ENCODE results near the gene RANBP17.
"Not testable (repeated sequence)": the region's sequence is repeated elsewhere in the genome, so short reads cannot be mapped to it uniquely, and the experiment has no call there.

The RANBP17 gene

DNA sequence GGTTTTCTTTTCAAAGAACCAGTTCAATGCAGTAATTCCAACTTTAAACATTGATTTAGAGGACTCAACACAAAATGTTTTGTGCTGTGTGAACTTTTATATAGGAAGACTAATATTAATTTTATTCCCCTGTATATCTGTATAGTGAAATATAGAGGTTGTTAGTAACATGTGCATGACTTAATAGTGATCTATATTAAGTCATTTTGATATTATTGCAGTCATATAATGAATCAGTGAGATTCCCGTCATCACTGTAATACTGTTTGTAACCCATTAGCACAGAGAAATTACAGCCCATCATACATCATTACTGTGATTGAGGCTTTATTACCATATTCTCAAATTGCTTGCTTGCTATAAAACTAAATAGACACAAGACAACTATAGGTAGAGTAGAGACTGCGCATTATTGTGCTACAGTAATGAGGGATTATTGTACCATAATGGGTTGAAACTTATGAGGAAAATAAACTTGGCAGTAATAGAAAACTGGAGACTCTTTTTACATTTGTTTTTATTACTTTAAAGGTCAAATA, 170.7 kb downstream of the RANBP17 start:
- Histone ChIP-seq H3K9ac (ENCODE audit: low read depth, low read length) (no peak overlapping the region), H3K4me1 (ENCODE audit: insufficient read depth, low read length) (no peaks in the 10 kb centered on the region), H3K36me3 (ENCODE audit: insufficient read depth, low read length) (no peaks in the 10 kb centered on the region), H3K9me3 (ENCODE audit: control insufficient read depth, insufficient read depth, low read length) (no peaks in the 10 kb centered on the region)

DNA sequence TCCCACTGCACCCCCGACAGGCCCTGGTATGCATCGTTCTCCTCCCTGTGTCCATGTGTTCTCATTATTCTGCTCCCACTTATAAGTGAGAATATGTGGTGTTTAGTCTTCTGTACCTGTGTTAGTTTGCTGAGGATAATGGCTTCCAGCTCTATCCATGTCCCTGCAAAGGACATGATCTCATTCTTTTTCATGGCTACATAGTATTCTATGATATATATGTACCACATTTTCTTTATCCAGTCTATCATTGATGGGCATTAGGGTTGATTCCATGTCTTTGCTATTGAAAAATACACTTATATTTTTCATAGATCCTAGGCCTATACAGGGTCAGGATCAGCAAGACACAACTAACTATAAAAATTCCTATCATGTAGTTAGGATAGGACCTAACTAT, 180.1 kb downstream of the RANBP17 start:
- not testable (repeated sequence) for H3K9ac ChIP-seq (ENCODE audit: low read depth, low read length); H3K36me3 ChIP-seq (ENCODE audit: insufficient read depth, low read length); H3K4me1 ChIP-seq (ENCODE audit: insufficient read depth, low read length); H3K9me3 ChIP-seq (ENCODE audit: control insufficient read depth, insufficient read depth, low read length)

DNA sequence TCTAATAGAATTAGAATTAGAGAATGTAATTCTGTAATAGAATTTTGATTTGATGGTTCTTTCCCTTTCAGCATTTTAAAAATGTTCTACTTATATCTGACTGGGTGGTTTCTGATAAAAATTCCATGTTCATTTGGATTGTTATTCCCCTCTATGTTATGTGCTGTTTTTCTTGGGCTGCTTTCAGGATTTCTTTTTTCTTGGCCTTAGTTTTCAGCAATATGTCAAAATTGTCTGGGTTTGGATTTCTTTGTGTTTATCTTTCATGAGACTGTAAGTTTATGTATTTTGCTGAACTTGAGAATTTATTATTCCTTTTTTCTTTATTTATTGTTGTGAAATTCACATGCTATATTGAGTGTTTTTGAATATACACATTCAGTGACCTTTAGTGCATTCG, 189.1 kb downstream of the RANBP17 start:
- peaks cover 14% of the 10 kb centered on the region; the same call in 1 of the 2 replicates for H3K9me3 ChIP-seq (ENCODE audit: control insufficient read depth, insufficient read depth, low read length)
- no peaks in the 10 kb centered on the region for H3K4me1 ChIP-seq (ENCODE audit: insufficient read depth, low read length)
- no peak overlapping the region for H3K9ac ChIP-seq (ENCODE audit: low read depth, low read length)
- no peaks in the 10 kb centered on the region for H3K36me3 ChIP-seq (ENCODE audit: insufficient read depth, low read length)

DNA sequence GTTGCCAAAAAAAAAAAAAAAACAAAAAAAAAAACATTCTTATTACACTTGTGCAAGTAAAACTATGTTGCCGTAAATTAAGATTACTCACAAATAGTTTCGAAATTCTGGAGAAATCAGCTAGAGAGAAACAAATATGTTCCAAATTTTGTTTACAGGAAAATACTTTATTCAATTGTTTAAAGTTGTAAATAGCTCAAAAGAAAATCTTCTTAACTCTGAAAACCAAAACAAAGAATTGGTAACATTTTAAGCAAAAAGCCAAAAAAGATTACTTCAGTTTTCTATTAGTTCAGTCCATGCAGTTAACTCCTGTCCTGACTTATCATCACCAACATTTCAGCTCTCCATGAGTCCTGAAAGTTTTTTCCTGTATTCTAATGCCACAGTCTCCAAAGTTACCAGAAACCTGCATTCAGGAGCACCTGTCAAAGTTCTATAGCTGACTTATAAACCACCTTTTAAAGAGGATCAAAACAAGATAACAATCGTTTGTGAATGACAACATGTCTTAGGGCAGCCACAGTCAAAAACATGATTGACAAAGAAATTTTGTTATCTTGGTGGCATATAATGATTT, 194.1 kb downstream of the RANBP17 start:
- Histone ChIP-seq H3K36me3 (ENCODE audit: insufficient read depth, low read length) (no peaks in the 10 kb centered on the region), H3K4me1 (ENCODE audit: insufficient read depth, low read length) (no peaks in the 10 kb centered on the region), H3K9me3 (ENCODE audit: control insufficient read depth, insufficient read depth, low read length) (peaks cover 28% of the 10 kb centered on the region), H3K9ac (ENCODE audit: low read depth, low read length) (no peak overlapping the region)

DNA sequence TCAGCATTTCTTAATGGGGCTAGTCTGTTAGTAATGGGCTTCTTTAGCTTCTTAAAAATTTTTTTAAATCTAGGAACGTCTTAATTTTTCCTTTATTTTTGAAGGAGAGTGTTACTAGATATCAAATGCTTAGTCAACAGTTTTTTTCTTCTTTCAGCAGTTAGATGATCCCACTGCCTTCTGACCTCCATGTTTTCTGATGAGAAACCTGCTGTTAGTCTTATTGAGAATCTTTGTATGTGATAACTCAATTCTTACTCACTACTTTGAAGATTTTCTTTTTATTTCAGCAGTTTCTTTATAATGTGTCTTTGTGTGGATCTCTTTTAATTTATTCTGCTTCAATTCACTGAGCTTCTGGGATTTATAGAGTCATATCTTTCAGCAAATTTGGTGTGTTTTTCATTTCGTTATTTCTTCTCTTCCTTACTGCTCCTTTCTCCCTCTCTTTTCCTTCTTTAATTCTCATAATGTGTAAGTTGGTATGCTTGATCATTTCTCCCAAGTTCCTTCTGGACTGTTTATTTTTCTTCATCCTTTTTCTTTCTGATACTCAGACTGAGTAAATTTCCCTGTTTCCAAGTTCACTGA, 205.8 kb downstream of the RANBP17 start:
- Histone ChIP-seq H3K4me1 (ENCODE audit: insufficient read depth, low read length) (no peaks in the 10 kb centered on the region), H3K9me3 (ENCODE audit: control insufficient read depth, insufficient read depth, low read length) (peaks cover 22% of the 10 kb centered on the region), H3K9ac (ENCODE audit: low read depth, low read length) (no peak overlapping the region), H3K36me3 (ENCODE audit: insufficient read depth, low read length) (peaks cover 5% of the 10 kb centered on the region; the same call in 1 of the 2 replicates)

DNA sequence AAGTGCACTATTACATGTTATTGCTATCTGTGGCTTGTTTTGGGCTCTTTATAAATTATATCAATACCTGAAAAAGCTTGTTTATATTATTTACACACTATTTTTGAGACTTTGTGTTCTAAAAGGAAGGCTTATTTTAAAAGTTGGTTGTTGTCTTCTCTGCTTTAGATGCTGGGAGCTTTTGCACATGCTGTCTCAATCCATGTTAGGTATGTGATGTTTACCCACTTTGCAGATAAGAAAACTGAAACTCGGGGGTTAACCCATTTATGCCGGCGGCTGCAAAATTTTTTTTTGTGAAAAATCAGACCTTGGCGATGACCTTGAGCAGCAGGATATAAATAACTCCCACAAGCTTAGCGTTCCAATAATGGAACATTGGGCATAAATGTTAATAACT, 212.9 kb downstream of the RANBP17 start:
- H3K9me3 ChIP-seq (ENCODE audit: control insufficient read depth, insufficient read depth, low read length): 0 out of 2 replicates have a peak, but pooled peaks cover 5% of the 10 kb centered on the region
- H3K36me3 ChIP-seq (ENCODE audit: insufficient read depth, low read length): no peaks in the 10 kb centered on the region

DNA sequence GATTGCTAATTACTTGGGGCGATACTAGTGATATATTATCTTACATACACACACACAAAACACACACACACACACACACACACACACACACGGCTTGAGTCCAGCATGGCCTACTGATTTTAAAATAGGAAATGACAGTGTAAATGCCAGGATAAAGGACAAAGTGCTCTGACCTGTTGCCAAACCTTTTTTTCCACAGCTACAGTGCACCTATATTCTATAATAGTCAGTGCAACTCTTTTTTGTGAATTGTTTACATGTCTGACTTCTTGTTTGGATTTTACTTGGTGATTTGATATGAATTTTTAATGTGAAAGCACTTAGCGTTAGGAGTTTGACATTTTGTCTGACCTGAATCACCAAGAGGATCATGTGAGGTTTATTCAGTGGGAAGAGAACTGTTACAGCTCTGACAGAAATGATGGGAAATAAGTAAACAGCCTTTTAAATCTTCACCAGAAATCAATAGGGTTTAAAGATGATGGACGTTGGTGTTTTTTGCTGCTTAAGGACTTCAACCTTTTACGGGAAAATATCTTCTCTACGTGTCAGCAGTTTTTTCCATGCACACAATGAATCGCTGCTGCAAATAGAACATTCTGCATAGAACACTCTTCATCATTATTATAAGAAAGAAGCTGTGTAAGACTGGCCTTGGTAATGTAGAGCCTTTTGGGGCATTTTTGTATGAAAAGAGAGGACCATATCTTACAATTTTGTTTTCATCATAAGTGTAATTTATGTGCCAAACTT, 218.5 kb downstream of the RANBP17 start:
- Histone ChIP-seq H3K9me3 (ENCODE audit: control insufficient read depth, insufficient read depth, low read length) (0 out of 2 replicates have a peak, but pooled peaks cover 5% of the 10 kb centered on the region), H3K4me1 (ENCODE audit: insufficient read depth, low read length) (no peaks in the 10 kb centered on the region), H3K9ac (ENCODE audit: low read depth, low read length) (no peak overlapping the region), H3K36me3 (ENCODE audit: insufficient read depth, low read length) (no peaks in the 10 kb centered on the region)

More for the DNA sequence above, 212.9 kb downstream of the RANBP17 start:
- Histone ChIP-seq H3K4me1 (ENCODE audit: insufficient read depth, low read length) (no peaks in the 10 kb centered on the region), H3K9ac (ENCODE audit: low read depth, low read length) (no peak overlapping the region)

DNA sequence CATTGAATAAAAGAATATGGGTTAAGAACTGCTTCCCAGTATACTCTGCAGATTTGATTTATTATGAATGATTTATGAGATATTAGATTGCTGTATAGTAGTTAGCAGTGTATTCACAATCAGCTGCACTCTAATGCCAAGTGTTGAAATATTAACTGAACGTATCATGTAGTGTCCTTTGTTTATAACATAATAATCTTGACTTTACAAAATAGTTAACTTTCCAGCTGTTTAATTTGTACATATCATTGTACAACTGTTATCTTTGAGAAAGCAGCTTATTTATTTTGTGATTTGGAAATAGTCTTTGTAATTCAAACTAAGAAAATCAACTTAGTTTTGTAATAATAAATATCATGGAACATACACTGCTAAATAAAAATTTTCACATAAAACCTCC, 219.5 kb downstream of the RANBP17 start:
- no peaks in the 10 kb centered on the region for H3K4me1 ChIP-seq (ENCODE audit: insufficient read depth, low read length)
- H3K36me3 ChIP-seq (ENCODE audit: insufficient read depth, low read length): no peaks in the 10 kb centered on the region
- H3K9ac ChIP-seq (ENCODE audit: low read depth, low read length): no peak overlapping the region
- H3K9me3 ChIP-seq (ENCODE audit: control insufficient read depth, insufficient read depth, low read length): 0 out of 2 replicates have a peak, but pooled peaks cover 5% of the 10 kb centered on the region

DNA sequence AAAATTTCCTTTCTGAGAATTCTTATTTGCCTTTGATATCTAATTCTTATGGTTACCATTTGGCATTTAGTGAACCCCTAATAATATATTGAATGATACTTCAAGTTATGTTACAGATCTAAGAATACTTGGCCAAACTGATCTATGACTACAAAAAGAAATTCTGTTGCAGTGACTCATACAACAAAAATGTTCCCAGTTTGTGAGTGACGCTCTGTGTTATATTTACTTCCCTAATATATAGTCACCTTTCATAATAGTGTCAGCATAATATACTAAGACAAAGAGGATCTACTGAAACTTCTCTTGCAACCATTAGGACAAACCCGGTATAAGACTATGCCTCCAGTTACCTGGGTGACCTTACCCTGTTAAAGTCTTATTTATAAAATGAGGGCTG, 230.4 kb downstream of the RANBP17 start:
- Histone ChIP-seq H3K36me3 (ENCODE audit: insufficient read depth, low read length) (no peaks in the 10 kb centered on the region), H3K9ac (ENCODE audit: low read depth, low read length) (no peak overlapping the region), H3K9me3 (ENCODE audit: control insufficient read depth, insufficient read depth, low read length) (no peaks in the 10 kb centered on the region), H3K4me1 (ENCODE audit: insufficient read depth, low read length) (peaks cover 12% of the 10 kb centered on the region)

DNA sequence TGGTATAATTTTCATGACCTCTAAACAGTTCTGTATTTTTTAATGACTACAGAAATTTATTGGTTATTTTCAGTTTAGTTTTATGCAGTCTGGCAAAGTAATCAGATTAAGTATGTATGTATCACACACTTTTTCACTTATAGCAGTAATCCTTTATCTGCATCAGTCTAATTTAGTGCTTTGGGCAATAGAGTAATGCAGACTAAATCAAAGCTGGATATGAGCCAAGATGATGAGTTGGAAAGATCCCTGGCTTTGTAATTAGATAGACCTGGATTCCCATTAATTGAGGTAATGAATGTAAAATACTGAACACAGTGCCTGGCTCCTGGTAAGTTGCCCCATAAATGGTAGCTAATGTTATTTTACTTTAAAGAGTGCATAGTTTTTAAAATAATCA, 231.8 kb downstream of the RANBP17 start:
- no peaks in the 10 kb centered on the region for H3K36me3 ChIP-seq (ENCODE audit: insufficient read depth, low read length)
- H3K4me1 ChIP-seq (ENCODE audit: insufficient read depth, low read length): peaks cover 12% of the 10 kb centered on the region
- H3K9ac ChIP-seq (ENCODE audit: low read depth, low read length): no peak overlapping the region
- H3K9me3 ChIP-seq (ENCODE audit: control insufficient read depth, insufficient read depth, low read length): no peaks in the 10 kb centered on the region

DNA sequence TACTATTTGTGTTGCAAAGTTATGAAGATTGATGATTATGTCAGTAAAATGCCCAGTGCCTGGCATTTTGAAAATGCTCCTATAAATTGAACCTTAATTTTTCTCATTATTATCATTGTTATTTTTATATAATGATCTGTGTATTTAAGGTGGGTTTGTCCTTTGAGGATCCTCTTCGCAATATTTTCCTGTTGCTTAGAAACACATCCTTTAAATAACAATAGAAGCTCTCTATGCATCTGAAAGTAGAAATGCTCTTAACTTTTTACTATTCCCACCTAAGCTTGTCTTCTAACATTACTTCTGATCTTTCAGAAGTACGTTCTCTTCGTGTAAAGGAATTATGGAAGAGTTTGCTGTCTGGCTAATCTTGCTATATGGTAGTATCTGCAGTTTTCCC, 232.5 kb downstream of the RANBP17 start:
- no peak overlapping the region for H3K9ac ChIP-seq (ENCODE audit: low read depth, low read length)
- H3K36me3 ChIP-seq (ENCODE audit: insufficient read depth, low read length): no peaks in the 10 kb centered on the region
- H3K4me1 ChIP-seq (ENCODE audit: insufficient read depth, low read length): peaks cover 12% of the 10 kb centered on the region
- H3K9me3 ChIP-seq (ENCODE audit: control insufficient read depth, insufficient read depth, low read length): no peaks in the 10 kb centered on the region

DNA sequence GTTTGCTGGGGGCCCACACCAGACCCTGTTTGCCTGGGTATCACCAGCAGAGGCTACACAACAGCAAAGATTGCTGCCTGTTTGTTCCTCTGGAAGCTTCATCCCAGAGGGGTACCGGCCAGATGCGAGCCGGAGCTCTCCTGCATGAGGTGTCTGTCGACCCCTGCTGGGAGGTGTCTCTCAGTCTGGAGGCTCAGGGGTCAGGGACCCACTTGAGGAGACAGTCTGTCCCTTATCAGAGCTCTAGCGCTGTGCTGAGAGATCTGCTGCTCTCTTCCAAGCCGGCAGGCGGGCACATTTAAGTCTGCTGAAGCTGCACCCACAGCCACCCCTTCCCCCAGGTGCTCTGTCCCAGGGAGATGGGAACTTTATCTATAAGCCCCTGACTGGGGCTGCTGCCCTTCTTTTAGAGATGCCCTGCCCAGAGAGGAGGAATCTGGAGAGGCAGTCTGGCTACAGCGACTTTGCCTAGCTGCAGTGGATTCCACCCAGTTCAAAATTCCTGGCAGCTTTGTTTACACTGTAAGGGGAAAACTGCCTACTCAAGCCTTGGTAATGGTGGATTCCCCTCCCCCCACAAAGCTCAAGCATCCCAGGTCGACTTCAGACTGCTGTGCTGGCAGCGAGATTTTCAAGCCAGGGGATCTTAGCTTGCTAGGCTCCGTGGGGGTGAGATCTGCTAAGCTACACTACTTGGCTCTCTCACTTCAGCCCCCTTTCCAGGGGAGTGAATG, 241.2 kb downstream of the RANBP17 start:
- Histone ChIP-seq H3K4me1 (ENCODE audit: insufficient read depth, low read length) (no peaks in the 10 kb centered on the region), H3K9ac (ENCODE audit: low read depth, low read length) (no peak overlapping the region), H3K9me3 (ENCODE audit: control insufficient read depth, insufficient read depth, low read length) (no peaks in the 10 kb centered on the region), H3K36me3 (ENCODE audit: insufficient read depth, low read length) (no peaks in the 10 kb centered on the region)

DNA sequence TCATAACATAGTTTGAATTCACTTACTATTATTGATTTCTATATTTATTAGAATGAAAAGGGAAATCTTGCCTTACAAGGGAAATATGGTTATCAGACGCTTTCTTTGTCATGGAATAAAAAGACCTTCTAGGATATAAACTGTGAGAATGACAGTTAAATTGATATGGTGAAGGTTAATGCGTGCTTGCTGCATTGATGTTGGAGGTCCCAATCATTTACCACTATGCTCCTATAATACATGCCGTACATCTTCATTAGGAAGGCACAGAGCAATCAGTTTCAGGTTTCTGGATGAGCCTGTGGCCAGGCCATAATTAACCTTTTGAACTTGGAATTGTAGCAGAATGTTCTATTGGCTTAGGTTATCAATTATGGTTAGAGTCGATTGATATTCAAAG, 245.9 kb downstream of the RANBP17 start:
- Histone ChIP-seq H3K36me3 (ENCODE audit: insufficient read depth, low read length) (no peaks in the 10 kb centered on the region), H3K9ac (ENCODE audit: low read depth, low read length) (no peak overlapping the region), H3K9me3 (ENCODE audit: control insufficient read depth, insufficient read depth, low read length) (no peaks in the 10 kb centered on the region)

DNA sequence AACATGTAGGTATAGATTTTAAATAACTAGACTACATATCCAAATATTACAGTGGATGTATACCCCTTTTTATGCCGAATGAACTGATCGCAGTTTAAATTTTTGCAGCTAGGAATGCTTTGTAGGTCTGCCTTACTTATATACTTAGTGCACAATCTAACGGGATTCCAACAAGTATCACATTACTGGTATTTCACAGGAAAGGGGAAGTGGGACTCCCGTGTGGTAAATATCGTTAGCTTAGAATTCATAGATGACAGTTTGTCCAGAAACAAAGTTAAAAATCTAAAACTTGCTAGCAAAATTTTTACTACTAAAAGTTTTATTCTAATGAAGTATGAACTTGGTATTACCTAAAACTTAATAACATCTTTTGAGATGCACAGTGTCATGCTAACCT, 253.7 kb downstream of the RANBP17 start:
- H3K9me3 ChIP-seq (ENCODE audit: control insufficient read depth, insufficient read depth, low read length): no peaks in the 10 kb centered on the region
- H3K4me1 ChIP-seq (ENCODE audit: insufficient read depth, low read length): no peaks in the 10 kb centered on the region
- H3K9ac ChIP-seq (ENCODE audit: low read depth, low read length): no peak overlapping the region
- H3K36me3 ChIP-seq (ENCODE audit: insufficient read depth, low read length): no peaks in the 10 kb centered on the region

More for the DNA sequence above, 245.9 kb downstream of the RANBP17 start:
- no peaks in the 10 kb centered on the region for H3K4me1 ChIP-seq (ENCODE audit: insufficient read depth, low read length)
